22Rv1 (cell line): Measurements from ENCODE around the gene TUBB4B.

ENCODE experiments used
- H3K27ac ChIP-seq: fragments of 450-650 bp; 2 replicates; pipeline ENCODE4 v1.5.1; 2017
- CTCF ChIP-seq: fragments of 450-650 bp; IDR thresholded peaks from 2 replicates; pipeline ENCODE4 v1.5.1; 2017; ENCODE audit warnings: mild to moderate bottlenecking
- ZFX ChIP-seq: fragments of 450-650 bp; IDR thresholded peaks from 2 replicates; pipeline ENCODE4 v1.6.1; 2017; ENCODE audit warnings: antibody characterized with exemption, borderline replicate concordance

The TUBB4B gene

GRCh38 chr9:137218754-137219271 is 22.3 kb upstream of the TUBB4B start:
- no peak for TF ChIP-seq CTCF
- no peak for TF ChIP-seq ZFX
- peak overlapping the region; percentile 97 for H3K27ac ChIP-seq

GRCh38 chr9:137219757-137220316 is 21.2 kb upstream of the TUBB4B start:
- peak overlapping the region; percentile 97 for H3K27ac ChIP-seq
- TF ChIP-seq ZFX = no peak
- TF ChIP-seq CTCF = no peak

- peak overlapping the region; percentile 97 for H3K27ac ChIP-seq
- TF ChIP-seq CTCF (no peak), ZFX (no peak)
These were observed 20.6 kb upstream of the TUBB4B start for GRCh38 chr9:137220317-137221094.

- TF ChIP-seq ZFX (no peak), CTCF (no peak)
- peak overlapping the region; percentile 97 for H3K27ac ChIP-seq
These were observed 20.0 kb upstream of the TUBB4B start for GRCh38 chr9:137221095-137221505.

DNA sequence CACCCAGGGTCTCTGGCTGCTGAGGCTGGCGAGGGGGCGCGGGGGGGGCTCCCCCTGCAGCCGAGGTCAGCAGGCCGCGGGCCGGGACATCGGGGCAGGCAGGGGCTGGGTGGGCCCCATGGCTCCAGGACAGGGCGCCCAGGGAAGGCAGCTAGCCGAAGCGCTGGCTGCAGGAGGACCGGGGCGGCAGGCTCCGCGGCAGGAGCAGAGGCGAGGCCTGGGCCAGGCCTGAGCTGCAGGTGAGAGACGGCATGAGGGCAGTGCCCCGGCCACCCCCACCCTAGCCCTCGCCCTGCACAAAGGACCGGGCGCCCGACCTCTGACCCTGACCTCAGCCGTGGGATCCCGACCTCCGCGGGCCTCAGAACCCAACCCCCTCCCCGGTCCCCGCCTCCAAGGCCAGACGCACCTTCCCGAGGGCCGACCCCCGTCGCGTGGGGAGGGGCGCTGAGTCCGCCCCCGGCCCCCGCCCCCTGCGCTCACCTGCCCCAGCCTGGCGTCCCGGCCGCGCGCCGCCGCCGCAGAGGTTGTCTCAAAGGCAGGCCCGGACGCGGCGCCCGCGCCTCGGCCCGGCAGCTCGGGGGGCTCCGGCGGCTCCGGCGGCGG is 19.5 kb upstream of the TUBB4B start:
- H3K27ac ChIP-seq = peak overlapping the region; percentile 97
- TF ChIP-seq ZFX (no peak), CTCF (no peak)

DNA sequence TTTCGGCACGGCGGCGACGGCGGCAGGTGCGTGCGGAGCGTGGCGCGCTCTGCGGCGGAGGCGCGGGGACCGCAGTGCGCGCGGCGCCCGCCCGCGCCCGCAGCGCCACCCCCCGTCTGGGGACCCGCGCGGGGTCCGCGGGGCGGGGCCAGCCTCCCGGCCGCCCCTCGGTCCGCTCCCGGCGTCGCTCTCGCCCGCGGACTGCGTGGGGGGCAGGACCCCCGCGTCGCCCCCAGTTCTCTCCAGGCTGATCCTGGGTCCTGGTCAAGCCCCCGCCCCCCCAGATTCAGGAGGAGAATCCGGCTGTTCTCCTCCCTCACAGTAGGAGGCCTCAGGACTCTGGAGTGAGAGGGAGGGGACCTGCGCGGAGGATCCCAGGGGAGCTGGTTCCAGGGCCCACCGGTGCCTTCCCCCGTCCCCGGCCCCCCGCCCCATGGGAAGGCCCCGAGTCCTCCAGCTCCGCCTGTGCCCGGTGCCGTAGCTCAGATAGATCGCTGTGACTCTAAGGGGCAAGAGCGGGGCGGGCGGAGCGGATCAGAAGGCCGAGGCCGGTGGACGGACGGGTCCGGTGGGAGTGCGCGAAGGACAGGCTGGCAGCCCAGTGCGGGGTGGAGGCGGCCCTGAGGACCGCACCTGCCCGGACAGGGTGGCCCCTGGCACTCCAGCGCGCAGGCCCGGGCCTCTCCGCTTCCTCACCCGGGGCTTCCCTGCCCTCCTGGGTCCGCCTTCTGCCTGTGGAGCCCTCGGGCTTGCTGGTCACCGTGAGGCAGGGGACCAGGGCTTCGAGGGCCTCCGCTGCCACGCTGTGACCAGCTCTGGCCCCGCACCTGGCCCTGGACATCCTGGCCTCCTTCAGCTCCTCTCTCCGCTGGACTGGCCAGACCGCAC is 18.7 kb upstream of the TUBB4B start, which contains the start of gene RNF208:
Gene RNF208 (minus strand): TSS at position 51 of the 888 bp plus-strand sequence. CDS start 1,028 bp downstream, outside the sequence.
- TF ChIP-seq CTCF (no peak), ZFX (no peak)
- peak within 1 kb of the TSS; percentile 97 for H3K27ac ChIP-seq
